ENCODE measurements around the gene CCDC181.
"Not testable (repeated sequence)": the region's sequence is repeated elsewhere in the genome, so short reads cannot be mapped to it uniquely, and the experiment has no call there.

GRCh38 chr1:169408340-169408739, 18.9 kb downstream of the CCDC181 start:
- not testable (repeated sequence) for TF ChIP-seq POLR2A, CTCF (IDR thresholded peaks at IDR 0.05)

All from adrenal gland (tissue), 5 donors.